CD4-positive, alpha-beta T cell treated with Interleukin-15 for 1 hour (primary cell): Measurements from ENCODE around the gene JAKMIP1.
"Not testable (repeated sequence)": the region's sequence is repeated elsewhere in the genome, so short reads cannot be mapped to it uniquely, and the experiment has no call there.

Experiments
- DNase-seq: peaks from one replicate; pipeline ENCODE4 v3.0.0-alpha.2; 2020

Gene JAKMIP1

DNA sequence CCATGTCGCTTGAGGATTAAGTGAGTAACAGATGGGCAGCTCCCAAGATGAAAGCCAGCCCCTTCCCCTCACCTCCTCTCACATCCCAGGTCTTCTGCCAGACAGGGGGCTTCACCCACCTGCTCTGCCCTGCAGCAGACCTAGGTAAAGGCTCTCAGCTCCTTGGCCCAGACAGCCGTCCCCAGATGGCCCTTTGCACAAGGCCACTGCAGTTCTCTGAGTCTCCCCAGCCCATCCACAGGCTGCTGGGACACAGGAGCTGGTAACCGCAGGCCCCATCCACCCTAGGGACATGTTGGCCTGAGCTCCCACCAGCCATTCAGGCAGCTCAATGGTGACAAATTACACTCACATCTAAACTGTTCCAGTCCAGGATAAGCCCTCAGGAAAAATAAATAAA lies 197.4 kb downstream of the JAKMIP1 start:
- DNase-seq: no peak

DNA sequence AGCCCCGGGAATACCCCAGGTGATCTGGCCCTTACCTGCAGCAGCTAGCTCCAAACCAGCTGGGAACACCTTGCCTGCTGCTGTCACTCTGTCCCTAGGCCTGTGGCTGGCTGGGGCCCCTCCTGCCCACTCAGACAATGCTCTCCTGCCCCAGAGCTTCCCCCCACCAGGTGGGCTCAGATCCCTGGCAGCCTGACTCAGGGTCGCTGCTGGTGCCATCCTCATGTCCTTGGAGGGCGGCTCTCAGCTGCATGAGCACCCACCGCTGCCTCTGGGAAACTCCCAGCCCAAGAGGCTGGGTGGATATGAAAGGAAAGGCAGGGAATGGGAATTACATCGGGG lies 197.9 kb downstream of the JAKMIP1 start:
- DNase-seq: no peak

DNA sequence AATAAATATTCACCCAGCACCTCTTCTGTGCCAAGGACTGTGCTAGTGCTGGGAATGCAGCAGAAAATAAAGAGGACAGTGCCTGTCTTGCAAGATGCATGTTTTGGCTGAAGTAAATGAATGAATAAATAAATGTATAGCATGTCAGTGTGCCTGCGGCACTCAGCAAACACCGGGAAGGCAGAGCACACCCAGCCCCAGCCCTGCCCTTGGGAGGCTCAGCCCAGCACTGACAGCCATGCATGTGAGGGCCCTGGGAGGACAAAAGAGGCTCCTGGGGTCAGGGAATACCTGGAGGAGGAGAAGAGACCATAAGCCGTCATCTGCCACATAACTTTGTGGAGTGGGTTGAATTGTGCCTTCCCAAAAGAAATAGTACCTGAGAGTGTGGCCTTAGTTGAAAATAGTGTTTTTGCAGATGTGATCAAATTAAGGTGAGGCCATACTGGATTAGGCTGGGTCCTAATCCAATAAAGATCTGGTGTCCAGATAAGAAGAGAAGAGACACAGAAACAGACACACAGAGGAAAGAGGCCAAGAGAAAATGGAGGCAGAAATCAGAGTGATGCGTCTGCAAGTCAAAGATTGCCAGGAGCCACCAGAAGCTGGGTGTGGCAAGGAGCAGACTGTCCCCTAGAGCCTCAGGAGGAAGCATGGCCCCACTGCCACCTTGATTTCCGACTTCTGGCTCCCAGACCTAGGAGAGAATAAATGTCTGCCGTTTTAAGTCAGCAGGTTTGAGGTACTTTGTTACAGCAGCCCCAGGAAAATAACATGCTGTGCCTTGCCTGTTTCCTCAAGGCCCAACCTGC lies 198.5 kb downstream of the JAKMIP1 start:
- no peak for DNase-seq

DNA sequence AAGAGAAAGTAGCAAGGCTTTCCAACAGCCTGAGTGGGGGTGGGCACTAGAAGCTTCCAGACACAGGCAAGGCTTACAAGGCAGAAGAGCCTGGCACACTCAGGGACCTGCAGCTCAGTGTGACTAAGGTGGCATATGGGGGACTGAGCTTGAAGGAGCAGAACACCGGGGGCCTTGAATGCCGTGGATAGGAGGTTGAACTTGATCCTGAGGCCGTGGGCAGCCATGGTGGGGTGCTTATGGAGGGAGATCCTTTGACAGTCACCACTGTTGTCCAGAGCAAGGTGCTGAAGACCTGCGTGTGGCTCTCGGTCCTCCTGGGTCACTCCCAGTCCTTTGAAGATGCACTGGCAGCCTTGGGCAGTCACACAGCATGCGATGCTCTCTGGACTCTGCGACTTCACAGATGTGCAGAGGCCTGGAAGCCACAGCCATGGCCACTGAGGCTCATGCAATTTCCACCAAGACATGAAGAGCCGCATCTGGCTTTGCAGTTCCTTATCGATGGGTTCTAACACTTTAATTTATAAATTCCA lies 200.5 kb downstream of the JAKMIP1 start:
- no peak for DNase-seq

DNA sequence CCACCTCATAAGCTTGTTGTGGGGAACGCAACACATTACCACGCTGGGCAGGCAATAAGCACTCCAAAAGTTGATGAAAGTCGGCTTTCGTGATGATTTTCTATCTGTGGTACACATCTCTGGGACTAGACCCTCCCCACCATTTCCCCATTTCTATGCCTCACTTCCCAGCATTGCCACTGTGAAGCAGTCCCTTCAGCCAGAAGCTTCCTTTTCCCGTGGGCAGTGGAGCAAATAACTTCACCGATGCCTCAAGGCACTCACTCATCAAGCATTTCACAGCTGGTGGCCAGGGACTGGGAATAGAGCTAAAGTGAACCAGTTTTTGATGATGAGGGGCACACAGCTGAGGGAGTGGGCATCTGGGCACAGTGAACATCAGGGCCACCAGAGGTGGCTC lies 201.0 kb downstream of the JAKMIP1 start:
- no peak for DNase-seq

DNA sequence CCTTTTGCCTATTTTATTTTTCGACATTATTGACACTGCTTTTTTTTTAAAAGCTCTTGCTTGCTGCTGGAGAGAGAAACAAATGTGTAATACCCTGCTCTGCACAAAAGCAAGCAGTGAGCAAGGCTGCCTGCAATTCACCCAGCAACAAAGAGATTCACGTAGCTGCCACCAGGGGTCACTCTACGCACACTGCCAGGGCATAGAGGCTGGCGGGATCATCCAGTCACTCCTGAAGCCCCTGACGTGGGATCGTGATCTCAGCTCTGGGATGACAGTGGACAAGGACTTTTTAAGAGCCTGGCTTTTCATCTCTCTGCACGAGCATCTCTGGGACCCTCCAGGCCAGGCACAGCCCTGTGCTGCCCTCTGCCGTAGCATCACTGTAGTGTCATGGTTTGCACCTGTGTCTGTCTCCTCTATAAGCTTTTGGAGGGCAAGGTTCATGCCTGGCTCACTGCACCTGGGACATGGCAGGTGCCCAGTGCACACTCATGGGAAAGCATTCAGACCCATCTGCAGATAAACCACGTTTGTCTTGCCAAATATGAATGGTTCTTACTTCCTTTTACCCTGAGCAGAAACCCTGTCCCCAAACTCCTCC lies 201.9 kb downstream of the JAKMIP1 start:
- no peak for DNase-seq

DNA sequence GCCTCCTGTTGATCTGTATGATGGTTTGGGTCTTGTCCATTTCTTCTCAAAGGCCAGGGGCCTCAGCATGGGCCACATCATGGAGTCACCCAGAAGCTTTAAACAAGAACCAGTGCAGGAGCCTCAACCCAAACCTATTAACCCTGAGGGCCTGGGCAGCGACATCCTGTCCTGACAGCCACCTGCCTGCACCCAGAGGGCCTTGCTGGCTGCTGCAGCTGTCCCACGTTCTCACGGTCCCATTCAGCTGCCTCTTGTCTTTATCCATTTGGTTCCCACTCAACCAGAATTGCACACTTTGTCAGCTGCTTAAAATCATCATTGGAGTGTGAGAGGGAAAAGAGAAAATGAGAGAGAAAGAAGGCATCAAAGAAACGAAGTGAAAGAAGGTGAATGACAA lies 203.7 kb downstream of the JAKMIP1 start:
- DNase-seq: no peak

DNA sequence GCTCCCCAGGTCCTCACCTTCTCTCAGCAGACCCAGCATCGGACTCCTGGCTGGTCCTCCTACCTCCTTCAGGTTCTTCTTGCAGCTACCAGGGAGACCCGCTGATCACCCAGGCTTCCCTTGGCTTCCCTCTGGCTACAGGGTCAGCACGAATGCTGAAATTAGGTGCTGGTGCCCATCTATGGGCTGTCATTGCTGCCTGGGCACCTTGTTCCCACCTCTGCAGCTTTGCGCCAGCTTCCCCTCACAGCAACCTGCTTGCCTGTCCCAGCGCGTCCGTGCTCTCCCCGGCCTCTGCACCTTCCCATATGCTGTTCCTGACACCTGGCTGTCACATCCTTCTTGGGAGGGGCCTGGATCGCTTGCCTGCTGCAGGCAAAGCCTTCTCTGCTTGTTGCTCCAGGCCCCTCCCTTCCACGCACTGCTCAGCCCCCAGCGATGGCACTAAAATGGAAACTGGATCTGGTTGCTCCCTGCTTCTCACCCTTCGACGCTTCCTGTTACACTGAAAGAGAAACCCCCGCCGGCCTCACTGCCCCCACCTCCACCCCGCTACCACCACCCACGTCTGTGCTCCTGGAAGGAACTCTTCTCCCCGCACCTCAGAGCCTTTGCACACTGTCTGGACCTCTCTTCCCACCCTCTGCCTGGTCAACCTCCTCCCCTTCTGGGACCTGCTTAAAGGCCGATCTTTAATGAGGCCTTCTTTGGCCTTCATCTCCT lies 204.3 kb downstream of the JAKMIP1 start:
- DNase-seq: no peak

DNA sequence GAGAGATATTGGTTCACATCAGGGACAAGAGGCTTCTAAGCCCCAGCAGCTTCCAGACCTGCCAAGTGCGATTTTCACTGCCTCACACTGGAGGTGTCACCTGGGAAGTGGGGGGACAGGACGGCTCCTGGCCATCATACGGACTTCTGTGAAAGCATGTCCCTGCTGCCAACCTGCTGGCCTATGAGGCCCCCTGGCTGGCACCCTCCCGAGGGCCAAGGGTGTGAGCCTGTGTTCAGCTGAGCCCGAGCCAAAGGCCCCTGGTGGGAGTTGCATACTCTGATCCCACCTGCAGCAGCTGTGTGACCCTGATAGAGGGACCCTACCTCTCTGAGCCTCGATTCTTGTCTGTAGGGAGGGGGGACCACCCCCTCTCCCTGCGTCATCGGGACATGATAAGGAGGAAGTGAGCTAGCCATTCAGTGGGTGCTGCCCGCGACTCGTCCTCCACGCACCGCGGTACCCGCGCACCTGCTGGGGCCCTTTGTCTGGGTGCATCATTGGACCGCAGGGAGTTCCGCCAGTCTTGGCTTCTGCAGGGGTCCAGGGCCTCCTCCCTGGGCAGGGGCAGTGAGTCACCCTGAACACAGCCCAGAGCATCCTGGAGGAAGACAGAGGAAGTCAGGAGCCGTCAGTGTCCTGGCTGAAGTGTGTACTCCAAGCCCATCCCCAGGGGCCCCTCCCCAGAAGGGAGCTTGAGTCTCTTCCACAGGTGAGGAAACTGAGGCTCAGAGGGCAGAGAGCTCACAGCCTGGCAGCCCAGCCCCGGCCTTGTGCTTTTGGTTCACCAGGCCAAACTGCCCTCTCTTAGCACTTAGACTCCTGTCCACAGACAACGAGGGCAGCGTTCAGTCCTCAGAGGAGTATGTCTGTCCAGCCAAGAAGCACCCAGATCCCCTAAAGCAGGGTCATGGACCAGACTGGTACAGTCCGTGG lies 206.2 kb downstream of the JAKMIP1 start:
- DNase-seq: no peak

DNA sequence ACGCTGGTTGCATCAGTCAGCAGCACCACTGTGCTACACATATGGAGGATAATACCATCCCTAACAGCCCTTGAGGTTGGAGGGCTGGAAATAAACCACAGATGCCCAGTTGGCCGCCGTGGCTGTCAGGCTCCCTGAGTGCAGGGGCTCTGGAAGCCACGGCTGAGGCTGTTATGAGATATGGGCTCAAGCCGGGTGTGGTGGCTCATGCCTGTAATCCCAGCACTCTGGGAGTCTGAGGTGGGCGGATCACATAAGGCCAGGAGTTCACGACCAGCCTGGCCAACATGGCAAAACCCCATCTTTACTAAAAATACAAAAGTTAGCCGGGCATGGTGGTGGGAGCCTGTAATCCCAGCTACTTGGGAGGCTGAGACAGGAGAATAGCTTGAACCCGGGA lies 207.0 kb downstream of the JAKMIP1 start:
- DNase-seq: not testable (repeated sequence)

DNA sequence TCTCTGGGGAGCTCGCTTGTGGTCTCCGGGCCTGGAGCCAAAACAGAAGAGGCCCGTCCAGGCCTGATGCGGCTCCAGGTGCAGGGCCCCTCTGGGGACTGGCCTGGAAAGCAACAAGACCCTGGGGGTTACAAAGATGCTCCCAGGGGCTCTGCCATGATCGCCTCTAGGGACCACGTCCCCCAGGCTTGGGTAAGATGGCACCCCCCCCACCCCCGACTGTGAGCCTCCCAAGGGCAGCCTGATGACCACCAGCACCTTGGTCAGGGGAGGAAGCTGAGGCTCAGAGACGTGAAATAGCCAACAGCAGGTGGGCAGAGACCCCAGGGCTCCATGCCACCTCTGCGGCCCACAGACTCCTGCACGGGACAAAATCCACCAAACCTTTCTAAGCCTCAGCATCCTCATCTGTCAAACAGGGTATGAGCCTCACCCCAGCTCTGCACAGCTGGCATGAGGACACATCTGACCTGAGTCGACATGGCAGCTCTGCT lies 207.5 kb downstream of the JAKMIP1 start:
- DNase-seq: no peak

DNA sequence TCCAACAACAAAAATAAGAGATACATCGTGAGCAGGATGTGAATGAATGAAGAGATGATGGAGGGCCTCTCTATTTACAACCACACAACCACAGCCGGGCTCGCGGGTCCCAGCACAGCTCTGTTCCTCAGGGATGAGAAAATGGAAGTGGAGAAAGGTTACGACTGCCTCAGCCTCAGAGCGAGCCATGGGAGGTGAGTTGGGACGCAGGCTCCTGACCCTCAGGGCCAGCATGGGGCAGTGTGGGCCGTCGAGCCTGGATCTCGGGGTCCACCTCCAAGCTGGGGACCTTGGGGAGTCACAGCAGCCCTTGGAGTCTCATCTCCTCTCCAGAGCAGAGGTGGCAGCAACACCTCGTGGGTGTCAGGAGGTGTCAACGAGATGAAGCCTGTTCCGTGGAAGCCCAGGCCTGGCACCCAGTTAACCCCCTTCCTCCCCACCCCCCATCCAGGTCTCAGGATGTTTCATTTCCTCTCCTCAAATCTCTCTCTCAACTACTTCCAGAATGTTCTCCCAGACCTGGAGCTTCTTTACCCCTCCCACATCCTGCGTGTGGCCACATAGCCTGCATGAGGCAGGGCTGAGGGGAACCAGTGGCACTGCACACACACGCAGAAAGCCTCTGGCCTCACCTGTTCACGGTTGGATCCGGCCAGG lies 208.1 kb downstream of the JAKMIP1 start:
- DNase-seq: no peak

DNA sequence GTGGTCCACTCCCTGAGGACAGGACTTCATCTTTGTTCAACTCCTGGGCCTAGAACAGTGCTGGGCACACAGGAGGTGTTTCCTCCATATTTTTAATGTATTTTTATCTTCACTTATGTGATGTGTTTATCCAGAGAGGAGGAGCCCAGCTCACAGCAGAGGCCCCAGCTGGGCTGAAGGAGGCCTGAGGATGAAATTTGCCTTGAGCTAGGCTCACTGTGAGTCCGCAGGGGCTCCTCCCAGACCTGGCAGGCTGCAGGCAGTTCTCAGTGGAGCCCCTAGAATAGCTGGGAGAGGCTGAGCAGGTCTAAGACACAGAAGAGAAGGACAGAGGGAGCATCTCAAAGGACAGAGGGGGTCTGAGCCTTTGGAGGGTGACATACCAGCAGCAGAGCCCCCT lies 208.9 kb downstream of the JAKMIP1 start:
- DNase-seq: no peak

DNA sequence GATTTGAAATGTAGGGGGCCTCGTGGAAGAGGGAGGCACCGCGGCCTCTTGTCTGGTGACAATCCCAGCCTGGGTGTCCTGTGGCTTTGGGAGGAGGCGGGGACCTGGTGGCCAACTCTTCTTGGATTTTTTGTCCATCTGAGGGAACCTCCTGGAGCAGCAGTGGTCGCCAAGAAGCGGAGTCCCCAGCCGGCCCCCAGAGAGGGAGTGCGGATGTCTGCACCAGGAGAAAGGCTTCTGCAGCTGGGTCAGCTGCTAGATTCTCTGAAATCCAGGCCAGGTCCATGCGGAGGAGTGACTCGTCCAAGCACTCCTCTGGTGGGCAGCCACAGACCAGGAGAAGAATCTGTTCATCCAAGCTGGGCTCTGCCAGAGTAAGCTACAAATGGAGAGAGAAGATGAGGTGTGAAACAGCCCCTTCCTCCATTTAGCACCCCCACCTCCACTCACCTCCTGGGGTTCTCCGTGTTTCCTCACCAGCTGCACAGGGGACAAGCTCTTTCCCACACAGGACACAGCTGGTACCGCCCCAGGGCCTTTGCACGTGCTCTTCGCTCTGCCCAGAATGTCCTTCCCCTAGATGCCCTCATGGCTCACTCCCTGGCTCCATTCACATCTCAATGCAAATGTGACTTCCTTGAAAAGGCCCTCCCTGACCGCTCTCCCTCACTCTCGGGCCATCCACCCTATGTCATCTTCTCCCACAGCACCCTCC lies 209.7 kb downstream of the JAKMIP1 start:
- DNase-seq: no peak

DNA sequence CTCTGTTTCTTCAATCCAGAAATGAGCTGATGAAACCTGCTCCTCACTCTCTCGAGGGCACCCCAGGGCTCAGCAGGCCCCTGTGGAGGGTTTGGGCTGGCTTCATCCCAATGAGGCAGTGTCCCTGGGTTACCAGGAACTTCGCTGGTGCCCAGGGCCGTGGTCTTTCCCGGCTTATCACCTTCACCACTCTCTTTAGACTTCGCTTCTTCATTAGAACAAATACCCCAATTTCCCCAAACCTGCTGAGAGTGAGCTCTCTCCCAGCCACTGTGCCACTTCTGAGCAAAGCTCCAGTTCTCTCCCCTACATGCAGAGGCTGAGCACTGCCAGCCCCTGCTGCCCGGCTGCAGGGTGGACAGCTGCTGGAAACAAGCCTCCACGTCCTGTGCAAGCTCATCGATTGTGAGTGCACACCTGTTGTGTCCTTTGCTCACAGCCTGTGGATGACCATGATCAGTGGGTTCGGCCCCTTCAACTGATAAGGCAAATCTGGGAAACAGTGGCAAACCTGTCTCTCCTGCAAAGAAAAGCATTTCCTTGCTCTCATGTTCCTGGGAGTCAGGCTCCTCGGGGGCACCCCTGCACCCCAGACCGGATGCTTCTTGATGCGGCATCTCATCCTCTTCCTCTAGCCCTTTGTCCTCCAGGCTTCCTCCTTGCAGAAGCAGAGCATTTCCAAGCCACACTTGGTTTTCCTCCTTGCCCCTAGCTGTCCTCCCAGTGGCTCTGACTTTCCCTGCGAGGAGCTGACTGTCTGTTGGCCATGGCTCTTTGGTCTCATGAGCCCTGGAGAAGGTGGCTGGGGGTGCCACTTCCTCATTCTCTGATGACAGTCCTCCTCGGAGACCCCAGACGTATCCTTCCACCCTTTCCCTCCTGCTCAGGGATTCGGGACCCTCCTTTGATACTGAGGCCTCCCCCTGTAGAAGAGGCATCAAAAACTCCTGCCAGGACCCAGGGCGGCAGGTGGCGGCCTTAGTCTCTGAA lies 210.8 kb downstream of the JAKMIP1 start:
- DNase-seq: no peak

DNA sequence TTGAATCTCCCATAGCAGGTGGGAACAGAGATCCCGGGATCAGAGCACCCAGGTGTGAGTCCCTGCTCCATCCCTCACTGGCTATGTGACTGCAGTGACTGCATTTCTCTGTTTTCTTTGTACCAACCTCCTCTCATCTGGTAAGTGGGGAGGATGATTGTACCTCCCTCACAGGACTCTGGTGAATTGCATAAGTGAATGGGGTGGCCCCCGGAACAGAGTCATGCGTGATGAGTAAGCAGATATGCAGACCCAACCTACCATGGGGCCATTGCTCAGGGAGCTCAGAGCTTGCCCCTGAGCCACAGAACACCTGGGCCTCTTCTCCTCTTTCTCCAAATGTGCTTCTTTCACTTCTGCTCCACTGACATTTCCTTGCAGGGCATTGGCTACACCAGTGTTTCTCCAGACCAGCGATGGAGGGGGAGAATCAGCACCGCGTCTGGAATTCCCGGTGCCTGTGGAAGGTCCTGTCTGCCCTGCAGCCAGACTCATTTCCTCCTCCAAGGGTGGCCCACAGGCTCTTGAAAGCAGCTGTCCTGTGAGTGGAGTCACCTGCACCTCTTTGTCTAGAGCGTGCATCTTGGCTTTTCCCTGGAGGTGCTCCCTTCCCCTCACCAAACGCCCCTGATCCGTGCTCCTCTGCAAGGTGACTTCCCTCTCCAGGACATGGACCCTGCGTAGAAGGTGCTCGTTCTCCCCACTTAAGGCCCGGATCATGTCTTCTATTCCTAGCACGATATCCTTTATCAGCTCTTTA lies 212.1 kb downstream of the JAKMIP1 start:
- no peak for DNase-seq

DNA sequence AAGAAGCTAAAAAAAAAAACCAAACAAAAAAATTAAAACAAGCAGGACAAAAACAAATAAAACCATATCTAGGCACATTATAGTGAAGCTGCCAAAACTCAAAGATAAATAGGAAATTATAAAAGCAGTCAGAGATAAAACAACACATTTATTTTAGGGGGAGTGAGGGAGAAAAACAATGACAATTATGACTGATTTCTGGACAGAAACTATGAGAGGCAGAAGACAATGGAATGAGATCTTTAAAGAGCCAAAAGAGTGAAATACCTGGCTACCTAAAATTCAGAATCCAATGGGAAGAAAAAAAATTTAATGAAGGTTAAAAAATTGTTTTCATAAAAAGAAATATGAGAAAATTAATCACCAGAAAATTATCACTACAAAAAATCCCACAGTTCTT lies 215.5 kb downstream of the JAKMIP1 start:
- DNase-seq: no peak

DNA sequence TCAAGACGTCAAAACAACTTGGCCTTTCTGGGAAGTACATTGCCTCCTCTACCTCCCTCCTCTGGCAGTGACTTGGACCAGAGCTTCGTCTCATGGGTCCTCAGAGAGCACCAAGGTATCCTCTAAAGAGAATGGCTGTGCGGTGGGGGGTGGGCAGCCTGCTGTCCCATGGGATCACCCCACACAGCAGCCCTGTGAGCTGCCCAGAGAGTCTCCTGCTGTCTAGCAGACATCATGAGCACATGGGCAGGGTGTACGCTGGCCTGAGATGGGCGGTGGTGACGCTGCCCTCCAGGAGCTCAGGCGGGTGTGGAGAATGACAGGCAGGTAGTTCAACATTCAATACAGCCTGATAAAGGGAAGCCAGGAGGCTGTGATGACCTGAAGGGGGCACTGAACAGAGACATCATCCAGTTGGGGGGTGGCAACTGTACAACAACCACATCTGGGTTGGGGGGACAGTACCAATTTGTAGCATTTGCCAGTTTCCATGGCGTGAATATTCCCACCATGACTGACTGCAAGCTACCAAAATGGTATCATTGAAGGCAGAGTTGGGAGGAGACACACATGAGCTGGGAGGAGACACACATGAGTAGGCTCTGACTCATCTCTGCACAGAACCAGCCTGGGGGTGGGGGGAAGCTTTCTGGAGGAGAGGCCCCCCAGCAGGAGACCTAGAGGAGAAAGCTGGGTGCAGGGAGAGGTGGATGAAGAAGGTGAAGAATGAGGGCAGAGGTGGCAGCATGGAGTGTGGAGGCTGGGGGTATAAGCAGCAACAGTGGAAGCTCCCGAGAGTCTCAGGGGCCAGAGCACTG lies 218.0 kb downstream of the JAKMIP1 start:
- no peak for DNase-seq
